Activated B cell treated with CpG ODN at 0.5 μM for 24 hours (primary cell): ENCODE measurements around the gene WWC1. TPM values are rescaled to one million over a fixed set of nuclear protein-coding genes. Genes with fewer than 3 reads are reported as not detected.

Experiments
- ATAC-seq: fragments of 200-7000 bp; cut with Tn5 transposase; one replicate; pipeline ENCODE4 v1.10.0; 2021; ENCODE audit warnings: low read depth, mild to moderate bottlenecking, moderate library complexity
- CTCF ChIA-PET: fragments of 350-600 bp; sonication (Branson Sonifier 250); formaldehyde crosslinking; loops from one replicate; lab custom pipeline; 2021; ENCODE audit warnings: antibody characterized with exemption; lab: Charles Lee
- POLR2A ChIA-PET: fragments of 350-600 bp; sonication (Branson Sonifier 250); formaldehyde crosslinking; loops from one replicate; lab custom pipeline; 2021; ENCODE audit warnings: antibody characterized with exemption; lab: Charles Lee
- DNase-seq: peaks from one replicate; pipeline ENCODE4 v3.0.0; 2022
- H3K27ac Mint-ChIP-seq: one replicate; pipeline ENCODE4 v1.8.0; 2020; ENCODE audit warnings: mixed read lengths
- H3K27me3 Mint-ChIP-seq: one replicate; pipeline ENCODE4 v1.8.0; 2021; ENCODE audit warnings: mixed read lengths
- H3K36me3 Mint-ChIP-seq: one replicate; pipeline ENCODE4 v1.8.0; 2021; ENCODE audit warnings: low read depth, mixed read lengths
- H3K4me1 Mint-ChIP-seq: one replicate; pipeline ENCODE4 v1.8.0; 2021; ENCODE audit warnings: mixed read lengths
- H3K4me3 Mint-ChIP-seq: one replicate; pipeline ENCODE4 v1.8.0; 2020; ENCODE audit warnings: mild to moderate bottlenecking, mixed read lengths
- H3K9me3 Mint-ChIP-seq: one replicate; pipeline ENCODE4 v1.8.0; 2020; ENCODE audit warnings: mixed read lengths
- intact Hi-C: fragments of 100-400 bp; cut with micrococcal nuclease; formaldehyde crosslinking; loops from one replicate; pipeline ENCODE4 v1.15.1; 2024
- total RNA-seq: library from RNA; stranded (reverse); gene quantifications from 2 replicates; pipeline ENCODE4 v1.2.3, GENCODE V29; 2022
- TF ChIP-seq, protein P1 (sequence below): fragments of 200-600 bp; IDR thresholded peaks from one replicate; pipeline ENCODE4 v1.8.0; 2022; ENCODE audit warnings: antibody characterized with exemption, mild to moderate bottlenecking

Gene WWC1
- total RNA-seq, 1 donor from 2014 or later, result 2.0 TPM

GRCh38 chr5:168427224-168427623 is 135.8 kb downstream of the WWC1 start:
- intact Hi-C loops, result no loop called here
- TF ChIP-seq, protein P1, sequence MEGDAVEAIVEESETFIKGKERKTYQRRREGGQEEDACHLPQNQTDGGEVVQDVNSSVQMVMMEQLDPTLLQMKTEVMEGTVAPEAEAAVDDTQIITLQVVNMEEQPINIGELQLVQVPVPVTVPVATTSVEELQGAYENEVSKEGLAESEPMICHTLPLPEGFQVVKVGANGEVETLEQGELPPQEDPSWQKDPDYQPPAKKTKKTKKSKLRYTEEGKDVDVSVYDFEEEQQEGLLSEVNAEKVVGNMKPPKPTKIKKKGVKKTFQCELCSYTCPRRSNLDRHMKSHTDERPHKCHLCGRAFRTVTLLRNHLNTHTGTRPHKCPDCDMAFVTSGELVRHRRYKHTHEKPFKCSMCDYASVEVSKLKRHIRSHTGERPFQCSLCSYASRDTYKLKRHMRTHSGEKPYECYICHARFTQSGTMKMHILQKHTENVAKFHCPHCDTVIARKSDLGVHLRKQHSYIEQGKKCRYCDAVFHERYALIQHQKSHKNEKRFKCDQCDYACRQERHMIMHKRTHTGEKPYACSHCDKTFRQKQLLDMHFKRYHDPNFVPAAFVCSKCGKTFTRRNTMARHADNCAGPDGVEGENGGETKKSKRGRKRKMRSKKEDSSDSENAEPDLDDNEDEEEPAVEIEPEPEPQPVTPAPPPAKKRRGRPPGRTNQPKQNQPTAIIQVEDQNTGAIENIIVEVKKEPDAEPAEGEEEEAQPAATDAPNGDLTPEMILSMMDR, result no peak

DNA sequence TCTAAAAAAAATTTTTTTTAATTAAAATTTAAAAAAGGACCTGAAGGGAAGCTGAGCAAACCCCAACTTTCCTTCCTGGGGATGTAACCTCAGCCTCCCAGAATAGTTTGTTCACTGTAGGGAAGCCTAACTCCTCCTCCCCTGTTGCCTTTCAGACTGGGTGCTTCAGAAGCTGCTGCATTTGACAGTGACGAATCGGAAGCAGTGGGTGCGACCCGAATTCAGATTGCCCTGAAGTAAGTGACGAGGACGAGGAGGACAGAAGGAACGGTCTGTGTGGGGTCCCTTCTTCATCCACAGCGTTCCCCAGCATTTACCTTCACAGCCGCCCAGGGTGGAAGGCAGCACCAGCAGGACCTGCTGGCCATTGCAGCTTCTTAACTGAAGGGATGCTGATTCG is 137.1 kb downstream of the WWC1 start:
- no peak overlapping the region for H3K27ac Mint-ChIP-seq
- no peaks in the 10 kb centered on the region for H3K4me1 Mint-ChIP-seq
- POLR2A ChIA-PET, result no interaction called here
- peaks cover 1% of the 10 kb centered on the region for H3K36me3 Mint-ChIP-seq
- no peaks in the 10 kb centered on the region for H3K27me3 Mint-ChIP-seq
- no peak overlapping the region for H3K4me3 Mint-ChIP-seq
- DNase-seq (no peak), ATAC-seq (no peak)
- TF ChIP-seq, protein P1, result no peak
- intact Hi-C loops, result no loop called here
- CTCF ChIA-PET, result no interaction called here
- H3K9me3 Mint-ChIP-seq, result no peaks in the 10 kb centered on the region

More at GRCh38 chr5:168427224-168427623, 135.8 kb downstream of the WWC1 start:
- ChIA-PET POLR2A (no interaction called here), CTCF (no interaction called here)
- no peaks in the 10 kb centered on the region for H3K27me3 Mint-ChIP-seq
- H3K27ac Mint-ChIP-seq, result no peak overlapping the region
- H3K9me3 Mint-ChIP-seq, result no peaks in the 10 kb centered on the region
- ATAC-seq (no peak), DNase-seq (no peak)
- peaks cover 1% of the 10 kb centered on the region for H3K36me3 Mint-ChIP-seq
- H3K4me3 Mint-ChIP-seq, result no peak overlapping the region
- H3K4me1 Mint-ChIP-seq, result no peaks in the 10 kb centered on the region

DNA sequence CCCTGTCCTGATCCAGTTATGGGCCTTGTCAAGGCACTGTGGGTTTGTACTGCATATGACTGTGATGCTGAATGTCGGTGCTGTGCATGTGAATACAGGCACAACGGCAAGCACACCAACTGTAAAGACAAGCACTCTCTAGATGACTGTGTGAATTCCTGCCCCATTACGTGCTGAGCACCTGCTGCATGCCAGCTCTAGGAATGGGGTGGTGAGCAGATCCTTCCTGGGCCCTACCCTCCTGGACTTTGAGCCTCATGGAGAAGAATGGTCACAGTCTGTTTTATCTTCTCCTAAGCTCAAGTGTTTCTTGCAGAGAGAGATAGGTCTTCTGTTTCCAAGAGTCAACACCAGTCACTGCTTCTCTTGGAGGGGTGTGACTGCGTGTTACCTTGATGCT is 138.9 kb downstream of the WWC1 start:
- DNase-seq, result no peak
- no peaks in the 10 kb centered on the region for H3K9me3 Mint-ChIP-seq
- H3K4me1 Mint-ChIP-seq, result no peaks in the 10 kb centered on the region
- H3K27me3 Mint-ChIP-seq, result no peaks in the 10 kb centered on the region
- H3K27ac Mint-ChIP-seq, result no peak overlapping the region
- ChIA-PET POLR2A (no interaction called here), CTCF (no interaction called here)
- intact Hi-C loops, result no loop called here
- TF ChIP-seq, protein P1, result no peak
- H3K36me3 Mint-ChIP-seq, result peaks cover 1% of the 10 kb centered on the region
- no peak for ATAC-seq
- no peak overlapping the region for H3K4me3 Mint-ChIP-seq

- no peaks in the 10 kb centered on the region for H3K4me1 Mint-ChIP-seq
- H3K36me3 Mint-ChIP-seq, result peaks cover 1% of the 10 kb centered on the region
- no peaks in the 10 kb centered on the region for H3K27me3 Mint-ChIP-seq
- TF ChIP-seq, protein P1, result no peak
- no peaks in the 10 kb centered on the region for H3K9me3 Mint-ChIP-seq
- POLR2A ChIA-PET, result no interaction called here
- CTCF ChIA-PET, result no interaction called here
- no peak overlapping the region for H3K27ac Mint-ChIP-seq
- intact Hi-C loops, result no loop called here
- ATAC-seq (no peak), DNase-seq (no peak)
- no peak overlapping the region for H3K4me3 Mint-ChIP-seq
Observed at GRCh38 chr5:168432903-168433302, 141.5 kb downstream of the WWC1 start.

- no peak overlapping the region for H3K27ac Mint-ChIP-seq
- peaks cover 2% of the 10 kb centered on the region for H3K9me3 Mint-ChIP-seq
- intact Hi-C loops, result no loop called here
- TF ChIP-seq, protein P1, result no peak
- peaks cover under 1% of the 10 kb centered on the region for H3K36me3 Mint-ChIP-seq
- ATAC-seq, result no peak
- no peak for DNase-seq
- H3K4me1 Mint-ChIP-seq, result no peaks in the 10 kb centered on the region
- H3K4me3 Mint-ChIP-seq, result no peak overlapping the region
- POLR2A ChIA-PET, result no interaction called here
- H3K27me3 Mint-ChIP-seq, result no peaks in the 10 kb centered on the region
- CTCF ChIA-PET, result no interaction called here
Observed at GRCh38 chr5:168434001-168434400, 142.6 kb downstream of the WWC1 start.
